ENCODE data around the gene ZG16B. TPM values are rescaled to one million over a fixed set of nuclear protein-coding genes. Genes with fewer than 3 reads are reported as not detected.

ZG16B gene
- total RNA-seq, 1 donor: 0.86 TPM

- TF ChIP-seq CTCF (IDR thresholded peaks at IDR 0.05; ENCODE audit: insufficient read depth, low read depth, low read length): no peak
- no peak overlapping the region for H3K4me3 ChIP-seq (ENCODE audit: low read depth, low read length)
- peak; percentile 53 for DNase-seq (ENCODE audit: low read depth)
Observed at GRCh38 chr16:2795395-2796143, 34.5 kb upstream of the ZG16B start.

- no peak for TF ChIP-seq CTCF (IDR thresholded peaks at IDR 0.05; ENCODE audit: insufficient read depth, low read depth, low read length)
- no peak overlapping the region for H3K4me3 ChIP-seq (ENCODE audit: low read depth, low read length)
- no peak for DNase-seq (ENCODE audit: low read depth)
Observed at GRCh38 chr16:2798723-2799204, 31.3 kb upstream of the ZG16B start.

- no peak for DNase-seq (ENCODE audit: low read depth)
- no peak for TF ChIP-seq CTCF (IDR thresholded peaks at IDR 0.05; ENCODE audit: insufficient read depth, low read depth, low read length)
- no peak overlapping the region for H3K4me3 ChIP-seq (ENCODE audit: low read depth, low read length)
Observed at GRCh38 chr16:2799205-2799858, 30.8 kb upstream of the ZG16B start.

GRCh38 chr16:2799859-2800226 lies 30.3 kb upstream of the ZG16B start:
- DNase-seq (ENCODE audit: low read depth): peak; percentile 78
- TF ChIP-seq CTCF (IDR thresholded peaks at IDR 0.05; ENCODE audit: insufficient read depth, low read depth, low read length): no peak
- H3K4me3 ChIP-seq (ENCODE audit: low read depth, low read length): no peak overlapping the region

GRCh38 chr16:2803545-2804195 lies 26.4 kb upstream of the ZG16B start:
- H3K4me3 ChIP-seq (ENCODE audit: low read depth, low read length): no peak overlapping the region
- no peak for DNase-seq (ENCODE audit: low read depth)
- no peak for TF ChIP-seq CTCF (IDR thresholded peaks at IDR 0.05; ENCODE audit: insufficient read depth, low read depth, low read length)

GRCh38 chr16:2804728-2805127 lies 25.4 kb upstream of the ZG16B start:
- TF ChIP-seq CTCF (IDR thresholded peaks at IDR 0.05; ENCODE audit: insufficient read depth, low read depth, low read length): no peak
- no peak overlapping the region for H3K4me3 ChIP-seq (ENCODE audit: low read depth, low read length)
- no peak for DNase-seq (ENCODE audit: low read depth)
